ENCODE results near the gene SLC16A10. TPM values are rescaled to one million over a fixed set of nuclear protein-coding genes. Genes with fewer than 3 reads are reported as not detected.
A peak's percentile ranks its signal among the peaks of the same experiment; 100 is the strongest.
"Not testable (repeated sequence)": the region's sequence is repeated elsewhere in the genome, so short reads cannot be mapped to it uniquely, and the experiment has no call there.

The SLC16A10 gene, protein sequence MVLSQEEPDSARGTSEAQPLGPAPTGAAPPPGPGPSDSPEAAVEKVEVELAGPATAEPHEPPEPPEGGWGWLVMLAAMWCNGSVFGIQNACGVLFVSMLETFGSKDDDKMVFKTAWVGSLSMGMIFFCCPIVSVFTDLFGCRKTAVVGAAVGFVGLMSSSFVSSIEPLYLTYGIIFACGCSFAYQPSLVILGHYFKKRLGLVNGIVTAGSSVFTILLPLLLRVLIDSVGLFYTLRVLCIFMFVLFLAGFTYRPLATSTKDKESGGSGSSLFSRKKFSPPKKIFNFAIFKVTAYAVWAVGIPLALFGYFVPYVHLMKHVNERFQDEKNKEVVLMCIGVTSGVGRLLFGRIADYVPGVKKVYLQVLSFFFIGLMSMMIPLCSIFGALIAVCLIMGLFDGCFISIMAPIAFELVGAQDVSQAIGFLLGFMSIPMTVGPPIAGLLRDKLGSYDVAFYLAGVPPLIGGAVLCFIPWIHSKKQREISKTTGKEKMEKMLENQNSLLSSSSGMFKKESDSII
- total RNA-seq: 11.0 TPM

DNA sequence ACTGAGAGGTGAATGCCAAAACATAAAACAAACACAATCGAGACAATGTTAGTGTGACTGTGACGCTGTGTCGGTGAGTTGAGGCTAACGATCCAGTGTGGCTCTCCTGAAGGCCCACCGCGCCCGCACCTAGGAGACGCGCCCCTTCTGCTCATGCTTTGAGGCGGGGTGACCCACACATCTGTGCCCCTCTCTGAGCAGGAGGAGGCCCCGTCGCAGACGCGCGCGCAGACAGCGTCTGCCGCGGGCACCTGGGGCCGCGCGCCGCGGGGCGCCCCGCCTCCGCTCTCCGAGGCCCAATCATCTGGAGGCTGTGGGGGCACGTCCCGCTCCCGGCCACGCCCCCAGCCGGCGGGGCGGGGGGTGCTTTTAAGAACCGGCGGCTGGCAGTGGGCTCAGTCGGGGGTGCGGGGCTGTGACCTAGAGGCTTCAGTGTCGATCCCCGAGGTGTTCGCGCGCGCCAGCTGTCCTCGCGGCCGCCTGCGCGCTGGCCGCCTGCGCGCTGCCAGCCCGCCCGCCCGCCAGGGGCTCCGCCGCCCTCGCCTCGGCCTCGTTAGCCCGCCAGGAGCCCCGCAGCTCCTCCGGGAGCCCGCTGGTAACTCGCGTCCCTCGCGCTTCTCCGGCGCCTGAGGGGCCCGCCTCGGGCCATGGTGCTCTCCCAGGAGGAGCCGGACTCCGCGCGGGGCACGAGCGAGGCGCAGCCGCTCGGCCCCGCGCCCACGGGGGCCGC is at the start of gene SLC16A10:
Gene SLC16A10, plus strand, starts transcription at position 398 of the 730 bp plus-strand sequence. Its CDS starts 250 bp downstream, at position 648.
- DNase-seq (ENCODE audit: low spot score in 2 of 2): peak; percentile 71 to 78

GRCh38 chr6:111038534-111039252 is 48.6 kb upstream of the SLC16A10 start:
- DNase-seq (ENCODE audit: low spot score in 2 of 2): no peak
- no peak for FAIRE-seq

More for the DNA sequence above, at the start of gene SLC16A10:
- no peak for FAIRE-seq

DNA sequence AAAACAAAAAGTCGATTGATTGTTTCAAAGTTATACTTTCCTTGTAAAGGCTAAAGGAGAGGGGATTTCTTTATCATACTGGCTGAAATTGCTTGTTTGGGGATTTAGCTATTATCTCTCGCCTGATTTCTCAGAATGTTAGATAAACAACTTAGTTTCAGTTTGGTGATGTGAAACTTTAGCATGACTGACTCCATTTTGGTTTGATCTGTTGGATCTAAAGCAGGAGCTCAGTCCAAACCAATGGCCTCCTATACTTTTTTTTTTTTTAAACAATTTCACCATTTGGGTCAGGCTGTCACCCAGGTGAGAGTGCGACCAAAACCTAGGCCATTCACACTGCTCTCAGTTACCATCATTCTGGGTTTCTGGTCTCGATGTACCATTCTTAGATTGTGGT is 45.4 kb upstream of the SLC16A10 start:
- FAIRE-seq (no peak), DNase-seq (ENCODE audit: low spot score in 2 of 2) (no peak)

DNA sequence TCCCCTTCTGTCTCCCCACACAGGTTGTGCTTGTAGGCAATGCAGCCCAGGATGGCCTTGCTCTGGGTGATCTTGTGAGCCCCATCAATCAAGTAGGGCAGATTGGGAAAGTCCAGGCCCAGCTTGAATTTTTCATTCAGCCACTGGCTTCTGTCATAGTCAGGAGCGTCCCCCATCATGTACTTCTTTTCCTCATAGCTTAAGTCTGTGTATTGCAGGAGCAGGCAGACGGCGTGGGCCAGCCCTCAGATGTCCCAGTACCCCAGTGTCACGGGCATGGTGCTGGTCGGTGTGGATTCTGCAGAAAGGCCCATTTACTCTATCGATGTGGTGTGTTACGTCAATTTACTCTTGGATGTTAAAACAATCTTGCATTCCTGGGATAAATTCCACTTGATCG is 40.1 kb upstream of the SLC16A10 start:
- no peak for FAIRE-seq

GRCh38 chr6:111050261-111051023 is 36.9 kb upstream of the SLC16A10 start:
- DNase-seq (ENCODE audit: low spot score in 2 of 2) (no peak), FAIRE-seq (no peak)

More for the DNA sequence above, 40.1 kb upstream of the SLC16A10 start:
- no peak for DNase-seq (ENCODE audit: low spot score in 2 of 2)

- FAIRE-seq (no peak), DNase-seq (ENCODE audit: low spot score in 2 of 2) (no peak)
Measured at GRCh38 chr6:111052171-111052570, 35.1 kb upstream of the SLC16A10 start.

GRCh38 chr6:111057074-111057752 is 30.1 kb upstream of the SLC16A10 start:
- DNase-seq (ENCODE audit: low spot score in 2 of 2) (no peak), FAIRE-seq (no peak)

DNA sequence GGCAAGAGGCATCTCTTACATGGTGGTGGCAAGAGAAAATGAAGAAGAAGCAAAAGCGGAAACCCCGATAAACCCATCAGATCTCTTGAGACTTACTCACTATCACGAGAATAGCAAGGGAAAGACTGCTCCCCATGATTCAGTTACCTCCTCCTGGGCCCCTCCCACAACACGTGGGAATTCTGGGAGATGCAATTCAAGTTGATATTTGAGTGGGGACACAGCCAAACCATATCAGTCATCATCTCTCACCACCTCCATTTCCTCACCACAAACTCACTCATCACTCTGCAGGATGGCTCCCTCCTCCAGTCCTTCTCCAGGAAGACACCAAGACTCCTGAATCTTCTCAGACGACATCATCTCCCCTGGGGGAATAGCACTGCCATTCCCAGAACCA is 25.8 kb upstream of the SLC16A10 start:
- FAIRE-seq (no peak), DNase-seq (ENCODE audit: low spot score in 2 of 2) (no peak)

- not testable (repeated sequence) for FAIRE-seq; DNase-seq (ENCODE audit: low spot score in 2 of 2)
Measured at GRCh38 chr6:111061985-111062384, 25.3 kb upstream of the SLC16A10 start.

- not testable (repeated sequence) for FAIRE-seq; DNase-seq (ENCODE audit: low spot score in 2 of 2)
Measured at GRCh38 chr6:111062860-111063259, 24.4 kb upstream of the SLC16A10 start.

- DNase-seq (ENCODE audit: low spot score in 2 of 2) (no peak), FAIRE-seq (no peak)
Measured at GRCh38 chr6:111068109-111068865, 19.0 kb upstream of the SLC16A10 start.

DNA sequence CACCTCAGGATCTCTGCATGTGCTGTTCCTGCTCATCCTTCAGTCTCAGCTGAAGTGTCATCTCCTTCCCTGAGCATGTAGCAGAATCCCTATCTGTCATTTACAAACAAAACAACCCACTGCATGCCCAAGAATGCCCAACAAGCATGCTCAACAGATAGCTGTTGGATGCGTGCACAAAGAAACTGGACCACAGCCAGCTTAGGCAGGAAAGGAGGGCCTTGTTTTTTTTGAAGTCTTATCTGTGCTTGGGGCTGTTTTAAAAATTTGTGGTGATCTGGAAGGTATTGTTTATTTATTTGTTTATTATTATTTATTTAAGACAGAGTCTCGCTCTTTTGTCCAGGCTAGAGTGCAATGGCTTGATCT is 18.5 kb upstream of the SLC16A10 start:
- no peak for DNase-seq (ENCODE audit: low spot score in 2 of 2)
- FAIRE-seq: no peak

DNA sequence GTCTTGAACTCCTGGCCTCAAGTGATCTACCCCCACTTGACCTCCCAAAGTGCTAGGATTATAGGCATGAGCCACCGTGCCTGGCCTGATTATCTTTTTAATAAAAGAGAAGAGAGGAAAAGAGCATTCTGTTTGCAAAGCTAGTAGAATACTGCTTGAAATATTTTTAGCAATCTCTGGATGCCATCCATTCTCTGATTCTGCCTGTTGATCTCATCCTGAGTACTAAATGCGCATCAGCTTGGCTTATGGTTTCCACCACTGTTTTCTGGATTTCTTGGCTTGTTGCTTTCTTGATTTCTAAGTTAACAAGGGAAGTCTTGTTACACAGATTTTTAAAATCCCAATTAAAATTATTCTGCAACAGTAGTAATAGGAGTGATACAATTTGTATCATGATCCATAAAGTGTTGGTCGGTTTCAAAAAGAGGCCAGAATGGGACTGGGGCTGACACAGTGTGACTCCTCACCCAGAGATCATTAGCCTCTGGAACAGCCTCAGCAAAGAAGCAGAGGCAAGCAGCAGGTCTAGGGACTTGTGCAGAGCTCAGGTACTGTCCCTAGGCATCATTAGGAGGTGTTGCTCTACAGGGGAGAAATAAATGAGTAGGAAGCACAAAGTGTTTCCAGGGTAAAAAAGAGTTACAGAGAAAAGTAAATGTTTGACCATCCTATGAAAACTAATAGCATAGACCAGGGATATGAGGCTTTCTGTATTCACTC is 17.8 kb upstream of the SLC16A10 start:
- no peak for DNase-seq (ENCODE audit: low spot score in 2 of 2)
- no peak for FAIRE-seq

DNA sequence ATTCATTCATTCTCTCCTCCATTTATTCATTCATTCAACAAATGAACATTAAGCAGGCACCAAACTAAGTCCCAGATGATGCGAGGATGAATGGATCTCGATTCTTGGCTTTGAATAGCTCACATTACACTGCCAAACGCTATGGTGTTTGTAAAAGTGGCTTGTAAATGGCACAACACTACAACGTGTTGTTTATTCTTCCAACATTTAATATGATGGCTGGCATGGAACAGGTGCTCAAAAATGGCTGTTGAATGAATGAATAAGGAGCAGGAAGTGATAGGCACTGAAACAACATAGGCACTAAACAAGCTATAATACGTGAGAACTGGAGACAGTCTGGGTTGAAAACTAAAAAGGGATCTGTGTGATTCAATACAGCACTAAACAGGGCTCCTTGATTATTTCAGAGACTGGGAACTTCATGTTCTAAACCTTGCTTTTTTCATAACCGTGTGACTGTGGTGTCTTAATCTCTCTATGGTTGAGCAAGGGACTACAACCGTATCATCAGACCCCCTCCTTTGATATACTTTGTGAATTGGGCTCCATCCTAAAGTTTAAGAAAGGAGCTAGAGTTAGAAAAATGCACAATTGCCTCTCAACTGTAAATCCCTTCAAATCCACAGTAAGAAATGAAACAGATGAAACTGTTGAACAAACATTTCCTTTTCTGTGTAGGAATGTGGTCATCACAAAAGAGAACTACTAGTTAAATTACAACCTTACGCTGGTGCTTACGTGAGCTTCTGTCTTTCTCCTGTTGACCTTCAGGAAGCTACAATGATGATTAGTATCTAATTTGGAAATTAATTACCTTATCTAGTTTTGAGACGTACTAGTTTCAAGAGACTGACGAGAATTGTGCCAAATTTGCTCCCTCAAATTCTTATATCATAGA is 16.9 kb upstream of the SLC16A10 start:
- no peak for FAIRE-seq
- DNase-seq (ENCODE audit: low spot score in 2 of 2): no peak

DNA sequence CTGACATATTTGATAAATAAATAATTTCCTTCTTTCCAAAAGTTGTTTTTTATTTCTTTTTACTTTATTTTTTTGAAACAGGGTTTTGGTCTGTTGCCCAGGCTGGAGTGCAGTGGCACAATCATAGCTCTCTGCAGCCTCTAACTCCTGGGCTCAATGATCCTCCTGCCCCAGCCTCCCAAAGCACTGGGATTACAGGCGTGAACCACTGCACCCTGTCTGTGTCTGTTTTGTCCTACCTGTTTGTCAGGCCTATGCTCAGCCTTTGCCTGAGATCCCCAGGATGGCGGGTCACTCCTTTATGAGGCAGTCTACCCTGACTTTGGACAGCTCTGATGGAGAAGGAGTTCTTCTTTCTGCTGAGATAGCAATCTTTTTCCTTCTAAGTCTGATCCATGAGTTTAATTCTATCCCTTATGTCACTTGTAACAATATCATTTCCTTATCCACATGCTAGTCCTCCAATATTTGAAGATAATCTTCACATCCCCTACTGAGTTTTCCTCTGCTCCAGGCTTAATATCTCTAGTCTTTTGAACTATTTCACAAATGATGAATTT is 14.4 kb upstream of the SLC16A10 start:
- FAIRE-seq (no peak), DNase-seq (ENCODE audit: low spot score in 2 of 2) (no peak)

DNA sequence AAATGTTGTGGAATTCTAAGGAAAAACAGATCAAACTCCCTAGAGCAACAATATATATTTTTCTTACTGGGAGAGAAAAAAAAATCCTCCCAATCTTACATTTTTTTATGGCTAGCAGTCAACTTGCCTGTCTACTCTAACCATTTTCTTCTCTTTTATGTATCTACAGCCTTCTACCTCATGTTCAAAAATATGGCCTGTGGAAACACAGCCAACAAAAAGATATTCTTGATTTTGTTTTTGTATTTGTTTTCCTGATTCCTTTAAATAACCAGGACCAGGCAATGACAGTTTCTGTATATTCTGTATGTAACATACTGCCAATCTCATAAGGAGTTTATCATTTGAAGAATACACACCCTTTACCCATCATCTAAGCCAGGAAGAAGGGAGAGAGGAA is 13.0 kb upstream of the SLC16A10 start:
- DNase-seq (ENCODE audit: low spot score in 2 of 2): no peak
- no peak for FAIRE-seq

Measured in frontal cortex (tissue), 4 donors.